Suprapubic skin (tissue), 3 donors: ENCODE measurements around the gene SLC30A10.

Experiments used
- CTCF ChIP-seq, 2 donors: fragments of 200-600 bp in 1 of 2; fragments of 450-650 bp in 1 of 2; sonication (generic) in 1 of 2; IDR thresholded peaks; one replicate each; pipeline ENCODE4 v1.5.1; 2016 to 2019; ENCODE audit warnings: antibody characterized with exemption in 2 of 2, mild to moderate bottlenecking in 1 of 2, moderate library complexity in 1 of 2
- EP300 ChIP-seq: sonication (generic); formaldehyde crosslinking; IDR thresholded peaks from one replicate; pipeline ENCODE4 v1.6.1; 2017; ENCODE audit warnings: antibody characterized with exemption
- POLR2A ChIP-seq, 2 donors: fragments of 450-650 bp; IDR thresholded peaks; one replicate each; pipeline ENCODE4 v1.6.1; 2017; ENCODE audit warnings: antibody characterized with exemption in 2 of 2, mild to moderate bottlenecking in 2 of 2, moderate library complexity in 2 of 2

GRCh38 chr1:219903353-219903871, 24.9 kb downstream of the SLC30A10 start:
- TF ChIP-seq POLR2A (IDR thresholded peaks at IDR 0.05) (no peak), EP300 (no peak), CTCF (IDR thresholded peaks at IDR 0.05) (no peak)
